Effector memory CD4-positive, alpha-beta T cell (primary cell): ENCODE data around the gene CEP128.

Experiments
- DNase-seq, 3 donors: peaks; one replicate each; pipeline ENCODE4 v3.0.0-alpha.2; 2020
- H3K27ac ChIP-seq: 2 replicates; pipeline ENCODE4 v1.7.0; 2013; ENCODE audit warnings: mild to moderate bottlenecking, low read length, moderate library complexity; ENCODE audit not compliant: insufficient read depth, poor library complexity, severe bottlenecking
- H3K27me3 ChIP-seq: replicated peaks from 2 replicates; pipeline ENCODE4 v1.7.0; 2013; ENCODE audit warnings: mild to moderate bottlenecking, low read length; ENCODE audit not compliant: insufficient read depth, control insufficient read depth, poor library complexity, severe bottlenecking
- H3K36me3 ChIP-seq: 2 replicates; pipeline ENCODE4 v1.7.0; 2013; ENCODE audit warnings: mild to moderate bottlenecking, low read length, moderate library complexity; ENCODE audit not compliant: control insufficient read depth, insufficient read depth
- H3K4me1 ChIP-seq: 2 replicates; pipeline ENCODE4 v1.7.0; 2013; ENCODE audit warnings: low read length, mild to moderate bottlenecking; ENCODE audit not compliant: control insufficient read depth, insufficient read depth, poor library complexity, severe bottlenecking
- H3K4me3 ChIP-seq: 2 replicates; pipeline ENCODE4 v1.7.0; 2013; ENCODE audit warnings: low read length, low read depth, mild to moderate bottlenecking; ENCODE audit not compliant: insufficient read depth, poor library complexity, severe bottlenecking
- H3K9me3 ChIP-seq: 2 replicates; pipeline ENCODE4 v1.7.0; 2013; ENCODE audit warnings: mild to moderate bottlenecking, low read length, moderate library complexity; ENCODE audit not compliant: control insufficient read depth

CEP128 gene

GRCh38 chr14:80554139-80554538 lies 387.4 kb downstream of the CEP128 start:
- no peak overlapping the region for H3K4me3 ChIP-seq
- no peaks in the 10 kb centered on the region for H3K4me1 ChIP-seq
- no peaks in the 10 kb centered on the region for H3K9me3 ChIP-seq
- no peak overlapping the region for H3K27ac ChIP-seq
- H3K27me3 ChIP-seq, result no peaks in the 10 kb centered on the region
- no peaks in the 10 kb centered on the region for H3K36me3 ChIP-seq
- no peak for DNase-seq

GRCh38 chr14:80549141-80549540 lies 392.4 kb downstream of the CEP128 start:
- Histone ChIP-seq H3K27ac (no peak overlapping the region), H3K4me3 (no peak overlapping the region), H3K36me3 (no peaks in the 10 kb centered on the region), H3K9me3 (no peaks in the 10 kb centered on the region), H3K4me1 (no peaks in the 10 kb centered on the region), H3K27me3 (no peaks in the 10 kb centered on the region)
- DNase-seq, result no peak

- no peak overlapping the region for H3K27ac ChIP-seq
- DNase-seq, result no peak
- no peaks in the 10 kb centered on the region for H3K36me3 ChIP-seq
- no peaks in the 10 kb centered on the region for H3K27me3 ChIP-seq
- no peaks in the 10 kb centered on the region for H3K4me1 ChIP-seq
- no peaks in the 10 kb centered on the region for H3K9me3 ChIP-seq
- no peak overlapping the region for H3K4me3 ChIP-seq
Measured at GRCh38 chr14:80545935-80546854, 395.3 kb downstream of the CEP128 start.

GRCh38 chr14:80544366-80544765 lies 397.2 kb downstream of the CEP128 start:
- H3K27ac ChIP-seq, result no peak overlapping the region
- H3K9me3 ChIP-seq, result peaks cover 6% of the 10 kb centered on the region
- no peak overlapping the region for H3K4me3 ChIP-seq
- H3K27me3 ChIP-seq, result no peaks in the 10 kb centered on the region
- DNase-seq, result no peak
- no peaks in the 10 kb centered on the region for H3K4me1 ChIP-seq
- no peaks in the 10 kb centered on the region for H3K36me3 ChIP-seq

- no peaks in the 10 kb centered on the region for H3K27me3 ChIP-seq
- no peak overlapping the region for H3K4me3 ChIP-seq
- no peaks in the 10 kb centered on the region for H3K36me3 ChIP-seq
- H3K27ac ChIP-seq, result no peak overlapping the region
- peaks cover 6% of the 10 kb centered on the region for H3K9me3 ChIP-seq
- no peaks in the 10 kb centered on the region for H3K4me1 ChIP-seq
- no peak for DNase-seq
Measured at GRCh38 chr14:80543211-80543610, 398.3 kb downstream of the CEP128 start.

- DNase-seq, result no peak
- H3K36me3 ChIP-seq, result no peaks in the 10 kb centered on the region
Measured at GRCh38 chr14:80538633-80539375, 402.7 kb downstream of the CEP128 start.

GRCh38 chr14:80537626-80538025 lies 403.9 kb downstream of the CEP128 start:
- Histone ChIP-seq H3K4me3 (no peak overlapping the region), H3K4me1 (no peaks in the 10 kb centered on the region), H3K27me3 (no peaks in the 10 kb centered on the region), H3K9me3 (peaks cover 6% of the 10 kb centered on the region), H3K36me3 (no peaks in the 10 kb centered on the region), H3K27ac (no peak overlapping the region)
- DNase-seq, result no peak

More at GRCh38 chr14:80538633-80539375, 402.7 kb downstream of the CEP128 start:
- Histone ChIP-seq H3K9me3 (peaks cover 6% of the 10 kb centered on the region), H3K27ac (no peak overlapping the region), H3K4me3 (no peak overlapping the region), H3K4me1 (no peaks in the 10 kb centered on the region), H3K27me3 (no peaks in the 10 kb centered on the region)

- Histone ChIP-seq H3K27me3 (no peaks in the 10 kb centered on the region), H3K4me1 (no peaks in the 10 kb centered on the region), H3K4me3 (no peak overlapping the region), H3K27ac (no peak overlapping the region), H3K36me3 (no peaks in the 10 kb centered on the region), H3K9me3 (peaks cover 6% of the 10 kb centered on the region)
- no peak for DNase-seq
Measured at GRCh38 chr14:80536456-80536855, 405.1 kb downstream of the CEP128 start.

GRCh38 chr14:80535171-80535570 lies 406.4 kb downstream of the CEP128 start:
- H3K9me3 ChIP-seq, result no peaks in the 10 kb centered on the region
- DNase-seq, result no peak
- H3K27me3 ChIP-seq, result no peaks in the 10 kb centered on the region
- no peak overlapping the region for H3K27ac ChIP-seq
- no peaks in the 10 kb centered on the region for H3K36me3 ChIP-seq
- H3K4me1 ChIP-seq, result no peaks in the 10 kb centered on the region
- H3K4me3 ChIP-seq, result no peak overlapping the region

GRCh38 chr14:80523518-80524117 lies 417.9 kb downstream of the CEP128 start:
- Histone ChIP-seq H3K4me3 (no peak overlapping the region), H3K4me1 (no peaks in the 10 kb centered on the region), H3K27me3 (no peaks in the 10 kb centered on the region), H3K36me3 (no peaks in the 10 kb centered on the region), H3K9me3 (no peaks in the 10 kb centered on the region), H3K27ac (no peak overlapping the region)
- no peak for DNase-seq
